Bronchial epithelial cell (primary cell): ENCODE data around the gene SLC18B1. TPM values are rescaled to one million over a fixed set of nuclear protein-coding genes. Genes with fewer than 3 reads are reported as not detected.

Experiments
- DNase-seq: peaks from one replicate; pipeline ENCODE4 v3.0.0-alpha.2; 2010; ENCODE audit warnings: low read depth
- FAIRE-seq: peaks from 2 replicates; lab custom pipeline; 2011; peaks lifted over from hg19 to GRCh38; lab: Jason Lieb, UNC
- H3K27me3 ChIP-seq: 2 replicates; pipeline ENCODE4 v1.5.1; 2011; ENCODE audit warnings: low read length; ENCODE audit not compliant: control insufficient read depth, insufficient read depth
- H3K36me3 ChIP-seq: 2 replicates; pipeline ENCODE4 v1.5.1; 2011; ENCODE audit warnings: low read length; ENCODE audit not compliant: control insufficient read depth, insufficient read depth
- H3K4me3 ChIP-seq: 2 replicates; pipeline ENCODE4 v1.5.1; 2011; ENCODE audit warnings: mild to moderate bottlenecking, low read depth, low read length, control low read depth
- CTCF ChIP-seq: IDR thresholded peaks from 2 replicates; pipeline ENCODE4 v1.5.1; 2011; ENCODE audit warnings: mild to moderate bottlenecking, moderate library complexity, low read length, control low read depth, inconsistent platforms; ENCODE audit not compliant: insufficient read depth, severe bottlenecking
- total RNA-seq: library from RNA; depleted of rRNA; stranded (reverse); fragments of >200 nt; gene quantifications from 2 replicates; pipeline ENCODE4 v1.2.1, GENCODE V29; 2014

The SLC18B1 gene
- total RNA-seq, 1 donor from 2014 or later, result 17.1 TPM

- TF ChIP-seq CTCF, result no peak
- Histone ChIP-seq H3K27me3 (no peaks in the 10 kb centered on the region), H3K4me3 (no peak overlapping the region), H3K36me3 (no peaks in the 10 kb centered on the region)
- DNase-seq, result no peak
- no peak for FAIRE-seq
These were observed 72.4 kb downstream of the SLC18B1 start for GRCh38 chr6:132725947-132726607.

- Histone ChIP-seq H3K36me3 (no peaks in the 10 kb centered on the region), H3K4me3 (no peak overlapping the region), H3K27me3 (no peaks in the 10 kb centered on the region)
- no peak for FAIRE-seq
- TF ChIP-seq CTCF, result no peak
- no peak for DNase-seq
These were observed 73.0 kb downstream of the SLC18B1 start for GRCh38 chr6:132725471-132725870.

GRCh38 chr6:132719736-132720448 is 78.5 kb downstream of the SLC18B1 start:
- no peak overlapping the region for H3K4me3 ChIP-seq
- no peak for FAIRE-seq

More at GRCh38 chr6:132719736-132720448, 78.5 kb downstream of the SLC18B1 start:
- Histone ChIP-seq H3K27me3 (no peaks in the 10 kb centered on the region), H3K36me3 (no peaks in the 10 kb centered on the region)
- no peak for TF ChIP-seq CTCF
- no peak for DNase-seq

Other genes starting within 250 kb of the SLC18B1 start
- gene TAAR8, start 246.0 kb downstream of the SLC18B1 start, total RNA-seq, result not detected in 2 replicates
- not detected in 2 replicates for gene TAAR6, start 228.3 kb downstream of the SLC18B1 start, total RNA-seq
- not detected in 2 replicates for gene TAAR5, start 208.9 kb downstream of the SLC18B1 start, total RNA-seq
- gene TAAR2, start 174.4 kb downstream of the SLC18B1 start, total RNA-seq, result not detected in 2 replicates
- gene TAAR1, start 139.5 kb downstream of the SLC18B1 start, total RNA-seq, result not detected in 2 replicates
- 0.13 TPM in 1 of 2 replicates, not detected in the other for gene VNN1, start 84.6 kb downstream of the SLC18B1 start, total RNA-seq
- 0.26 TPM in 1 of 2 replicates, not detected in the other for gene VNN2, start 40.7 kb downstream of the SLC18B1 start, total RNA-seq
- gene RPS12, start 15.9 kb upstream of the SLC18B1 start, total RNA-seq, result 1,978 and 2,569 TPM in 2 replicates